ENCODE measurements around the gene DOCK9. TPM values are rescaled to one million over a fixed set of nuclear protein-coding genes. Genes with fewer than 3 reads are reported as not detected.

The DOCK9 gene
- total and polyA plus RNA-seq, 4 donors = 48.8 to 193 (median 133) TPM

DNA sequence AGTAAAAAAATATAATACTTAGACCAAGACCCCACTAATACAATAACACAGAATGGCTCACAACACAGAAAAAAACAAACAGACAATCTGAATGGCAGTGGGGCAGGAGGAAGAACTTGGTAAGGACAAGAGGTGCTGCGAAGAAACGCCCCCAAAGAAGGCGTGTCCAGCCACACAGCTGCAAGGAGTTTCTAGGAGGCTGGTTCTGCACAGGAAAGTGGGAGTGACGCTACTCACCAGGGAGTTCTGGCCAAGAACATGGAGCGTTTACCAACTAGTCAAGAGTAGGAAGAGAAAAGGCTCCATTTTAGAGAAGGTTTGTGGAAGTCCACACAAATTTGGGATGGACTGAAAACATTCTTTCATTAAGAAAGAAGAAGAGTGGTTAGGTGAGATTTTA is 130.1 kb downstream of the DOCK9 start:
- Histone ChIP-seq H3K36me3 (ENCODE audit: control insufficient read depth in 4 of 4, insufficient read depth in 4 of 4, low read length in 4 of 4) (peaks cover 0 to 24% (median 7%) of the 10 kb centered on the region in 4 donors), H3K27ac (ENCODE audit: low read depth in 1 of 2, low read length in 1 of 2) (no peak overlapping the region), H3K9ac (ENCODE audit: insufficient read depth in 1 of 2, low read length in 2 of 2) (no peak overlapping the region), H3K4me3 (no peak overlapping the region), H3K27me3 (ENCODE audit: control insufficient read depth in 3 of 3, insufficient read depth in 3 of 3, low read length in 2 of 3) (no peaks in the 10 kb centered on the region), H3K4me1 (ENCODE audit: control insufficient read depth in 5 of 5, insufficient read depth in 5 of 5, low read length in 5 of 5) (peaks cover 0 to 2% (median 0%) of the 10 kb centered on the region in 5 donors), H3K9me3 (ENCODE audit: control insufficient read depth in 4 of 4, insufficient read depth in 3 of 4, low read length in 3 of 4) (no peaks in the 10 kb centered on the region)
- 74 to 82% methylated on average over 5 of the region's 5 CpGs for WGBS, 2 donors
- ATAC-seq (ENCODE audit: insufficient read depth, low FRiP score) (no peak), DNase-seq (no peak)
- TF ChIP-seq, protein P1, sequence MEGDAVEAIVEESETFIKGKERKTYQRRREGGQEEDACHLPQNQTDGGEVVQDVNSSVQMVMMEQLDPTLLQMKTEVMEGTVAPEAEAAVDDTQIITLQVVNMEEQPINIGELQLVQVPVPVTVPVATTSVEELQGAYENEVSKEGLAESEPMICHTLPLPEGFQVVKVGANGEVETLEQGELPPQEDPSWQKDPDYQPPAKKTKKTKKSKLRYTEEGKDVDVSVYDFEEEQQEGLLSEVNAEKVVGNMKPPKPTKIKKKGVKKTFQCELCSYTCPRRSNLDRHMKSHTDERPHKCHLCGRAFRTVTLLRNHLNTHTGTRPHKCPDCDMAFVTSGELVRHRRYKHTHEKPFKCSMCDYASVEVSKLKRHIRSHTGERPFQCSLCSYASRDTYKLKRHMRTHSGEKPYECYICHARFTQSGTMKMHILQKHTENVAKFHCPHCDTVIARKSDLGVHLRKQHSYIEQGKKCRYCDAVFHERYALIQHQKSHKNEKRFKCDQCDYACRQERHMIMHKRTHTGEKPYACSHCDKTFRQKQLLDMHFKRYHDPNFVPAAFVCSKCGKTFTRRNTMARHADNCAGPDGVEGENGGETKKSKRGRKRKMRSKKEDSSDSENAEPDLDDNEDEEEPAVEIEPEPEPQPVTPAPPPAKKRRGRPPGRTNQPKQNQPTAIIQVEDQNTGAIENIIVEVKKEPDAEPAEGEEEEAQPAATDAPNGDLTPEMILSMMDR (IDR thresholded peaks at IDR 0.05; ENCODE audit: control extremely low read depth, extremely low read depth) = no peak

DNA sequence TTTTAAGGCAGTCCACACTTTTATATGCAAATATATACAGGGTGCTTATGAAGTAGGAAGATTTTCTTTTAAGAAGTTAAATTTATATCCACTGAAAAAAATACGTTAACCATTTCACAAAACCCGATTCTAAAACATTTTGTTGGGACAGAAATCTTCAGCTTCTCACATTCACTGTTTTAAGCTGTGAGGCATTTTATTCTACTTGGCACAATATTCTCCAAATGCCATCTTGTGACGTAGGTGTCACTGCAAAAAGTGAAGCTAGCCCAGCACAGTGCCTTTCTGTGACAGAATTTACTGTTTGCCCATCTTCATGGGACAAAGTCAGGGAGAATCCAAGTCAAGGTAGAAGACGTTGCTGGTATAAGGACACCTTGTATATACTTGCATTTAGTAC is 130.9 kb downstream of the DOCK9 start:
- no peaks in the 10 kb centered on the region for H3K9me3 ChIP-seq (ENCODE audit: control insufficient read depth in 4 of 4, insufficient read depth in 3 of 4, low read length in 3 of 4)
- H3K36me3 ChIP-seq (ENCODE audit: control insufficient read depth in 4 of 4, insufficient read depth in 4 of 4, low read length in 4 of 4) = peaks cover 0 to 24% (median 7%) of the 10 kb centered on the region in 4 donors
- ATAC-seq (ENCODE audit: insufficient read depth, low FRiP score) = no peak
- TF ChIP-seq, protein P1 (IDR thresholded peaks at IDR 0.05; ENCODE audit: control extremely low read depth, extremely low read depth) = no peak
- H3K9ac ChIP-seq (ENCODE audit: insufficient read depth in 1 of 2, low read length in 2 of 2) = no peak overlapping the region
- H3K4me3 ChIP-seq = no peak overlapping the region
- H3K27ac ChIP-seq (ENCODE audit: low read depth in 1 of 2, low read length in 1 of 2) = no peak overlapping the region
- H3K4me1 ChIP-seq (ENCODE audit: control insufficient read depth in 5 of 5, insufficient read depth in 5 of 5, low read length in 5 of 5) = peaks cover 0 to 2% (median 0%) of the 10 kb centered on the region in 5 donors
- DNase-seq = no peak
- 92 to 94% methylated on average over 4 of the region's 4 CpGs for WGBS, 2 donors
- no peaks in the 10 kb centered on the region for H3K27me3 ChIP-seq (ENCODE audit: control insufficient read depth in 3 of 3, insufficient read depth in 3 of 3, low read length in 2 of 3)

GRCh38 chr13:98846521-98846920 is 131.3 kb downstream of the DOCK9 start:
- Histone ChIP-seq H3K36me3 (ENCODE audit: control insufficient read depth in 4 of 4, insufficient read depth in 4 of 4, low read length in 4 of 4) (peaks cover 0 to 24% (median 7%) of the 10 kb centered on the region in 4 donors), H3K9ac (ENCODE audit: insufficient read depth in 1 of 2, low read length in 2 of 2) (no peak overlapping the region), H3K4me3 (no peak overlapping the region), H3K9me3 (ENCODE audit: control insufficient read depth in 4 of 4, insufficient read depth in 3 of 4, low read length in 3 of 4) (no peaks in the 10 kb centered on the region), H3K4me1 (ENCODE audit: control insufficient read depth in 5 of 5, insufficient read depth in 5 of 5, low read length in 5 of 5) (peaks cover 0 to 2% (median 0%) of the 10 kb centered on the region in 5 donors), H3K27ac (ENCODE audit: low read depth in 1 of 2, low read length in 1 of 2) (no peak overlapping the region), H3K27me3 (ENCODE audit: control insufficient read depth in 3 of 3, insufficient read depth in 3 of 3, low read length in 2 of 3) (no peaks in the 10 kb centered on the region)
- WGBS, 2 donors = 92 to 93% methylated on average over 5 of the region's 5 CpGs
- ATAC-seq (ENCODE audit: insufficient read depth, low FRiP score) (no peak), DNase-seq (no peak)
- TF ChIP-seq, protein P1 (IDR thresholded peaks at IDR 0.05; ENCODE audit: control extremely low read depth, extremely low read depth) = no peak

GRCh38 chr13:98845742-98846141 is 132.1 kb downstream of the DOCK9 start:
- Histone ChIP-seq H3K36me3 (ENCODE audit: control insufficient read depth in 4 of 4, insufficient read depth in 4 of 4, low read length in 4 of 4) (peaks cover 0 to 19% (median 7%) of the 10 kb centered on the region in 4 donors), H3K27ac (ENCODE audit: low read depth in 1 of 2, low read length in 1 of 2) (no peak overlapping the region), H3K4me3 (no peak overlapping the region), H3K4me1 (ENCODE audit: control insufficient read depth in 5 of 5, insufficient read depth in 5 of 5, low read length in 5 of 5) (peaks cover 0 to 2% (median 0%) of the 10 kb centered on the region in 5 donors), H3K9ac (ENCODE audit: insufficient read depth in 1 of 2, low read length in 2 of 2) (no peak overlapping the region), H3K9me3 (ENCODE audit: control insufficient read depth in 4 of 4, insufficient read depth in 3 of 4, low read length in 3 of 4) (no peaks in the 10 kb centered on the region), H3K27me3 (ENCODE audit: control insufficient read depth in 3 of 3, insufficient read depth in 3 of 3, low read length in 2 of 3) (no peaks in the 10 kb centered on the region)
- DNase-seq = no peak
- TF ChIP-seq, protein P1 (IDR thresholded peaks at IDR 0.05; ENCODE audit: control extremely low read depth, extremely low read depth) = no peak
- ATAC-seq (ENCODE audit: insufficient read depth, low FRiP score) = no peak
- 86 to 89% methylated on average over 7 of the region's 7 CpGs for whole genome bisulfite sequencing, 2 donors

All from lung (tissue), 12 donors.